ENCODE results near the gene GALNT13. TPM values are rescaled to one million over a fixed set of nuclear protein-coding genes. Genes with fewer than 3 reads are reported as not detected.
A peak's percentile ranks its signal among the peaks of the same experiment; 100 is the strongest.

Gene GALNT13
- polyA plus RNA-seq, 2 of the 4 experiments (the other 2 are of a cell fraction), result 12.1 to 15.6 TPM

- no peaks in the 10 kb centered on the region for H3K9me3 ChIP-seq
- ATAC-seq, result no peak
- ChIA-PET POLR2A (no interaction called here), CTCF (no interaction called here)
- H3K4me3 ChIP-seq, result no peak overlapping the region
- H3K4me2 ChIP-seq, result no peak overlapping the region
- DNase-seq (ENCODE audit: low read depth in 1 of 2, low spot score in 1 of 2), result no peak
- TF ChIP-seq USF2 (IDR thresholded peaks at IDR 0.05), result no peak
- TF ChIP-seq HOXB13 (CRISPR knock-in tag; IDR thresholded peaks at IDR 0.05; ENCODE audit: low read depth), result no peak
- TF ChIP-seq POLR2A (IDR thresholded peaks at IDR 0.05; ENCODE audit: low read length), result no peak
- TF ChIP-seq CEBPB (IDR thresholded peaks at IDR 0.05), result no peak
- TF ChIP-seq HES2 (IDR thresholded peaks at IDR 0.05), result no peak
- TF ChIP-seq E2F6 (IDR thresholded peaks at IDR 0.05; ENCODE audit: borderline replicate concordance, low read depth), result no peak
- no peak for FAIRE-seq
- no peak overlapping the region for H3K27ac ChIP-seq
- 5% methylated on average over 6 of the region's 6 CpGs for WGBS (ENCODE audit: missing lambda C conversion rate)
- H3K4me1 ChIP-seq, result no peaks in the 10 kb centered on the region
Measured at GRCh38 chr2:153828335-153828734, 43.4 kb upstream of the GALNT13 start.

GRCh38 chr2:153834662-153835061, 37.1 kb upstream of the GALNT13 start:
- Histone ChIP-seq H3K4me2 (no peak overlapping the region), H3K4me3 (no peak overlapping the region), H3K9me3 (no peaks in the 10 kb centered on the region), H3K27ac (no peak overlapping the region), H3K4me1 (no peaks in the 10 kb centered on the region)
- ATAC-seq (peak in 1 of 2 experiments; percentile 49; a peak in 2 of 6 replicates), FAIRE-seq (no peak), DNase-seq (ENCODE audit: low read depth in 1 of 2, low spot score in 1 of 2) (peak in 1 of 2 experiments; percentile 4)
- POLR2A ChIA-PET, result no interaction called here
- 5% methylated on average over 2 of the region's 2 CpGs for WGBS (ENCODE audit: missing lambda C conversion rate)
- CTCF ChIA-PET, result no interaction called here
- TF ChIP-seq REST (IDR thresholded peaks at IDR 0.05) (no peak), CHD4 (IDR thresholded peaks at IDR 0.05; ENCODE audit: borderline replicate concordance) (no peak), EHMT2 (IDR thresholded peaks at IDR 0.05; ENCODE audit: low read depth) (no peak), HOXB5 (CRISPR knock-in tag; IDR thresholded peaks at IDR 0.05) (no peak), MAX (IDR thresholded peaks at IDR 0.05) (no peak), NFE2L2 (conservative IDR thresholded peaks at IDR 0.05; ENCODE audit: low read length) (no peak), ZC3H11A (IDR thresholded peaks at IDR 0.05) (no peak), RFX5 (IDR thresholded peaks at IDR 0.05) (no peak), RNF2 (IDR thresholded peaks at IDR 0.05; ENCODE audit: borderline replicate concordance, low read depth) (no peak)

GRCh38 chr2:153858250-153858649, 13.5 kb upstream of the GALNT13 start:
- ChIA-PET POLR2A (no interaction called here), CTCF (no interaction called here)
- Histone ChIP-seq H3K4me1 (no peaks in the 10 kb centered on the region), H3K4me2 (no peak overlapping the region), H3K9me3 (no peaks in the 10 kb centered on the region), H3K27ac (no peak overlapping the region), H3K4me3 (no peak overlapping the region)
- FAIRE-seq (no peak), ATAC-seq (no peak), DNase-seq (ENCODE audit: low read depth in 1 of 2, low spot score in 1 of 2) (no peak)
- TF ChIP-seq ATOH8 (CRISPR knock-in tag; IDR thresholded peaks at IDR 0.05; ENCODE audit: low read depth), result no peak
- WGBS (ENCODE audit: missing lambda C conversion rate), result 85% methylated on average over 1 of the region's 1 CpG
